Brain microvascular endothelial cell (primary cell): ENCODE results near the gene SPIRE1.

Experiments used
- DNase-seq: peaks from one replicate; pipeline ENCODE4 v3.0.0-alpha.2; 2020
- H3K27ac ChIP-seq: fragments of 250-450 bp; sonication (Bioruptor Pico); 2 replicates; pipeline ENCODE4 v1.5.1; 2020; ENCODE audit warnings: mild to moderate bottlenecking, moderate library complexity
- H3K27me3 ChIP-seq: fragments of 250-450 bp; sonication (Bioruptor Pico); replicated peaks from 2 replicates; pipeline ENCODE4 v1.5.1; 2020; ENCODE audit warnings: mild to moderate bottlenecking
- H3K36me3 ChIP-seq: fragments of 250-450 bp; sonication (Bioruptor Pico); replicated peaks from 2 replicates; pipeline ENCODE4 v1.5.1; 2020; ENCODE audit warnings: mild to moderate bottlenecking
- H3K4me3 ChIP-seq: 2 replicates; pipeline ENCODE4 v1.5.1; 2011; ENCODE audit warnings: low read depth, mild to moderate bottlenecking, control low read depth, low read length, moderate library complexity
- in situ Hi-C: cut with HindIII; loops from 2 replicates; pipeline ENCODE4 v1.10.0; 2017; ENCODE audit warnings: low sequenced_read_pairs, low pct_ligation_motif_present
- TF ChIP-seq, protein P1 (sequence below): IDR thresholded peaks from 2 replicates; pipeline ENCODE4 v1.5.1; 2011; ENCODE audit warnings: low read depth, mild to moderate bottlenecking, moderate library complexity, low read length, control low read depth, inconsistent platforms; ENCODE audit errors: missing control alignments

The SPIRE1 gene

DNA sequence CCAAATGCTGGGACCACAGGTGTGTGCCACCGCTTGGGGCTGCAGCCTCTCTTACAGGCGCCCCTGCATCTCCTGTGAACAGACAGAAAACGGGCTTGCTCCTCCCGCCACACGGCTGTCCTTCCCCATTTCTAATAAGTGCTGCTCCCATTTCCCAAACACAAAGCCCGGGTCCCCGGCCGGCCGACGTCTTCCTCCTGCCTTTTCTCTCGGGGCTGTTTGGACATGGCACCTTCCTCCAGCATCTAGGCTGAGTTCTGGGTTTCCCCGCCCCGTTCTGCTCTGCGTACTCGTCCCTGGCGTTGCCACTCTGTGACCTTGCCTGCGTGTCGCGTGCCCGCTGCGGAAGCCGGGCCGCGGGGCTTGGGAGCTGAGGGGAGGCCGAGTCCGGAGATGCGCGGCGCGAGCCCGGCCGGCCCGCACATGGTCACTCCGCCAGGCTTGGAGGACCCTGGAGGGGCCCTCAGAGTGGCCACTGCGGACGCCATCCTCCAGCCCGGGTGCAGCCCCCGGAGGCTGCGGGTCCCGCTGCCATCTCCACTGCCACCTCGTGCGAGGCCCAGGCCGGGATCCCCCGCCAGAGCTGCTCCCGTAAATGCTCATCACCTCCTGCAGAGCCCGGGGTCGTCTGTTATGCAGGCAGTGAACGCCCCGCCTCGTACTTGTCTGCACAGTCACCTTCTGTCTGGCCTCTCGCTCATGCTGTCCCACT lies 223.9 kb downstream of the SPIRE1 start:
- no peak for DNase-seq
- in situ Hi-C loops, result no loop called here
- Histone ChIP-seq H3K27ac (no peak overlapping the region), H3K36me3 (peaks cover 15% of the 10 kb centered on the region), H3K27me3 (no peaks in the 10 kb centered on the region), H3K4me3 (no peak overlapping the region)
- TF ChIP-seq, protein P1, sequence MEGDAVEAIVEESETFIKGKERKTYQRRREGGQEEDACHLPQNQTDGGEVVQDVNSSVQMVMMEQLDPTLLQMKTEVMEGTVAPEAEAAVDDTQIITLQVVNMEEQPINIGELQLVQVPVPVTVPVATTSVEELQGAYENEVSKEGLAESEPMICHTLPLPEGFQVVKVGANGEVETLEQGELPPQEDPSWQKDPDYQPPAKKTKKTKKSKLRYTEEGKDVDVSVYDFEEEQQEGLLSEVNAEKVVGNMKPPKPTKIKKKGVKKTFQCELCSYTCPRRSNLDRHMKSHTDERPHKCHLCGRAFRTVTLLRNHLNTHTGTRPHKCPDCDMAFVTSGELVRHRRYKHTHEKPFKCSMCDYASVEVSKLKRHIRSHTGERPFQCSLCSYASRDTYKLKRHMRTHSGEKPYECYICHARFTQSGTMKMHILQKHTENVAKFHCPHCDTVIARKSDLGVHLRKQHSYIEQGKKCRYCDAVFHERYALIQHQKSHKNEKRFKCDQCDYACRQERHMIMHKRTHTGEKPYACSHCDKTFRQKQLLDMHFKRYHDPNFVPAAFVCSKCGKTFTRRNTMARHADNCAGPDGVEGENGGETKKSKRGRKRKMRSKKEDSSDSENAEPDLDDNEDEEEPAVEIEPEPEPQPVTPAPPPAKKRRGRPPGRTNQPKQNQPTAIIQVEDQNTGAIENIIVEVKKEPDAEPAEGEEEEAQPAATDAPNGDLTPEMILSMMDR, result no peak

DNA sequence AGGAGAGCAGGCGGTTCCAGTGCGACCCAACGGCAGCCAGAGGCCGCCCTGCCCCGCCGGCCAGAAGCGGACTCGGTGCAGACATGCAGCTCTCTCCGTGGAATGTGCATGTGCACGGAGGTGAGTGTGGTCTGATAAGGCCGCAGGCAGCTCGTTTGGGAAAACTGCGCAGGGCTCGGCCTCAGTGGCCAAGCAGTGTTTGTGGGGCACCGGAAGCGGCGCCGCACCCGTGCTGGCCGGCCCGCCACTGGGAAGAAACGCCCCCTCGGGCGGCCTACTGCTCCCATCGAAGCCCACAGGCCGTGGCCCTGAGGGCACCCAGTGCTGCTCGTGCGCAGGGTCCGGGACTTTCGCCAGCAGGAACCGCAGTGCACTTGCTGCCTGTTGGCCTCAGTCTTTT lies 225.0 kb downstream of the SPIRE1 start:
- TF ChIP-seq, protein P1, result no peak
- H3K27me3 ChIP-seq, result no peaks in the 10 kb centered on the region
- DNase-seq, result no peak
- in situ Hi-C loops, result no loop called here
- H3K36me3 ChIP-seq, result peaks cover 15% of the 10 kb centered on the region
- H3K4me3 ChIP-seq, result no peak overlapping the region
- no peak overlapping the region for H3K27ac ChIP-seq

DNA sequence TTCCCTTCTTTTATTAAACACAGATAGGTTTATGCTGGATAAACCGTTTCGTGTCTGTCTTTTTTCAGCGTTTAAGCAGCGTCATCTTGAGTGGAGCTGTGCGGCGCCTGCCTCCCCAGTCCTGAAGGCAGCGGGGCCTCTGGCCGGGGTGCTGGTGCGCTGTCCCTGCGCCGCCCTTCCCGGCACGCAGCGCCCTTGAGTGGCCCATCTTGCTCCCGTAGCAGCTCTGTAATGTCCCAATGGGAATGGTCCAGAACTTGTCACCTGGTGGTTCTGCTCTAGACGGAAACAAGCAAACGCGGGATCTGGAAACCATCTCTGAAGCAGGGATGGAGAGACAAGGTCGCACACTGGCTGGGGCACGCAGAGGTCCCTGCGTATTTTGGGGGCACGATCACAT lies 225.7 kb downstream of the SPIRE1 start:
- in situ Hi-C loops, result no loop called here
- DNase-seq, result no peak
- H3K27me3 ChIP-seq, result no peaks in the 10 kb centered on the region
- H3K4me3 ChIP-seq, result no peak overlapping the region
- peaks cover 17% of the 10 kb centered on the region for H3K36me3 ChIP-seq
- H3K27ac ChIP-seq, result no peak overlapping the region
- TF ChIP-seq, protein P1, result no peak

DNA sequence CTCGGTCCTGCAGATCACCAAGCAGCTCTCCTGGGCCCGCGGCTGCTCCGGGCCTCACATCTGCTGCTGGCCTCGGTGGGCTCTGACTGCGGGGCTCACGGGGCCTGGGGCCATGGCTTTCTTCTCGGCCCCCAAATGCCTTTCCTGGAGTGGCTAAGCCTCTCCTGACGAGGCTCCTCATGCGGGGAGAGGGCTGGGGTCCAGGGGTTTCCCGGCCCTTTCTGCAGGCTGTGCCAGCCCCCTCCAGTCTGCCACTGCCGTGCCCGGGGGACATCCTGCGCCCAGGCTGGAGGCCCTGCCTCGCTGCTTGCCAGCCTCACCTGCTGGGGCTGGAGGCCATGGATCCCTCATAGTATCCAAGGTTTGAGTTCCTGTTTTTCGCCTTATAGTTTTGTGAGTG lies 226.3 kb downstream of the SPIRE1 start:
- Histone ChIP-seq H3K27ac (no peak overlapping the region), H3K4me3 (no peak overlapping the region), H3K36me3 (peaks cover 17% of the 10 kb centered on the region), H3K27me3 (no peaks in the 10 kb centered on the region)
- no peak for DNase-seq
- in situ Hi-C loops, result no loop called here
- TF ChIP-seq, protein P1, result no peak

DNA sequence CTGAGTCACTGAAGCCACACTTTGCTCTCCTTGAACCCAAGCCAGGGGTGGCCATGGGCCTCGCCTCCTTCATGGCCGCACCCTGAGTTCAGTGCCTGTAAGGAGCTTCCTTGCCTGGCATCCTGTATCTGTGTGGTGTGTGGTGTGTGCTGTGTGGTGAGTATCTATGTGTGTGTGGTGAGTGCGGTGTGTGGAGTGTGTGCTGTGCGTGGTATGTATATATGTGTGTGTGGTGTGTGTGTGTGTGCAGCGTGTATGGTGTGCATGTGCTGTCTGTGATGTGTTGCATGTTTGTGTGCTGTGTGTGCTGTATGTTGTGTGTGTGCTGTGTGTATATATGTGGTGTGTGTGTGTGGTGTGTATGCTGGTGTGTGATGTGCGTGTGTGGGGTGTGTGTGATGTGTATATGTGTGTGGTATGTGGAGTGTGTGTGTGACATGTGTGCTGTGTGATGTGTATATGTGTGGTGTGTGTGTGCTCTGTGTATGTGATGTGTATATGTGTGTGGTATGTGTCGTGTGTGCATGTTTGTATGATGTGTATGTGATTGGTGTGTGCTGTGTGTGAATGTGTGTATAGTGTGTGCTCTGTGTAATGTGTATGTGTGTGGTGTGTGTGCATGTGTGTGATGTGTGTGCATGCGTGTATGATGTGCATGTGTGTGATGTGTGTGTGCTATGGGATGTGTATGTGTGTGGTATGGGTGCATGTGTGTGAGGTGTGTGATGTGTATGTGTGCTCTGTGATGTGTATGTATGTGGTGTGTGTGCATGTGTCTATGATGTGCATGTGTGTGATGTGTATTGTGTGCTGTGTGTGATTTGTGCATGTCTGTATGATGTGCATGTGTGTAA lies 227.5 kb downstream of the SPIRE1 start:
- Histone ChIP-seq H3K27ac (no peak overlapping the region), H3K36me3 (peaks cover 17% of the 10 kb centered on the region), H3K4me3 (no peak overlapping the region), H3K27me3 (no peaks in the 10 kb centered on the region)
- no peak for DNase-seq
- TF ChIP-seq, protein P1, result no peak
- in situ Hi-C loops, result no loop called here
